Fibroblast of the conjunctiva (primary cell): ENCODE data around the gene UNC79.

Experiments used
- DNase-seq: peaks from one replicate; pipeline ENCODE4 v3.0.0-alpha.2; 2010; ENCODE audit warnings: low read depth

UNC79 gene

GRCh38 chr14:93708800-93709199 lies 278.1 kb downstream of the UNC79 start:
- no peak for DNase-seq

- DNase-seq, result no peak
Measured at GRCh38 chr14:93709249-93709648, 278.5 kb downstream of the UNC79 start.

GRCh38 chr14:93712079-93712837 lies 281.5 kb downstream of the UNC79 start:
- DNase-seq, result no peak

- no peak for DNase-seq
Measured at GRCh38 chr14:93712838-93713724, 282.3 kb downstream of the UNC79 start.

DNA sequence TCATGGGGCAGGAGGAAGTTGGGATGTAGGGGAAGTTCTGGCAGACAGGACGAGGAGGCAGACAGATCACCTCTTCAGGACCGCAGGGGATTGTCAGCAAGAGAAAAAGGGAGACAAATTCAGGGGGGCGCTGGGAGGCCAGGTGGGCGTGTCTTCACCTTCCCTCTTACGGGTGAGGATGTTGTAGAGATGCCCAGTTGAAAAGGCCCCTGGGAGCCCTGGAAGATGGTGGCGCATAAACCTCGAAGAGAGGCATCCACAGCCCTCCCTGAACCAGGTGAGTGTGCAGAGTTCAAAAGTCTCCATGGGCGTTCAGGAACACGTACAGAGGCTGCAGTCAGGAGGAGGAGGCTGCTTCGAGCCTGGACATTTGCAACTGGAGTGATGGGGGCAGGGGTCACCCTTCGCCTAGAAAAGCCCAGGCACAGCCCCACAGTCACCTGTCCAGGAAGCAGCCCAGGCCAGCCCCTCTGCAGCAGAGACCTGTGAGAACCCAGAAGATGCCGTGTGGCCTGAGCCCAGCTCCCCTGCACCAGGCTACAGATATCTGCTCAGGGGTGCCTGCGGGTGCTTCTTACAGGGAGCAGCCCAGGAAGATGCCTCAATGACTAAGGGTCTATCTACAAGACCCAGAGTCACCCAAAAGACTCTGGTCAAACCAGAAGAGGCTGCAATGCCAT lies 283.1 kb downstream of the UNC79 start:
- DNase-seq, result no peak

DNA sequence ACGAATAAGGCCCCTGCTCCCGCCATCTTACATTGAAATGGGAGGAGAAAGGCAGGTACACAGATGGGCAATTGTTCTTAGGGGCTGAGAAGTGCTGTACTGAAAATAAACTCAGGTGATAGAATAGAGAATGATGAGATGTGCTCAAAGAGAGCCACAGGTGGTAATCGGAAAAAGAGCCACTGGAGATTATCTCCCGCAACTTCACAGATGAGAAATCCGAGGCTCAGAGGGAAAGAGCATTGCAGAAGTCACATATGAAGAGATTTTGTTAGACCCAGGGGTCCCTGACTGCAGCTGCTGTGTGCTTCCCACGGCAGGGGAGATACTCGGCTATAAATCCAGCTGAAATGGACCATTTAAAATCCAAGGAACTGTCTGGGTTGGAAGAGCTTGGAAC lies 283.9 kb downstream of the UNC79 start:
- no peak for DNase-seq

- DNase-seq, result no peak
Measured at GRCh38 chr14:93715279-93715927, 284.7 kb downstream of the UNC79 start.

DNA sequence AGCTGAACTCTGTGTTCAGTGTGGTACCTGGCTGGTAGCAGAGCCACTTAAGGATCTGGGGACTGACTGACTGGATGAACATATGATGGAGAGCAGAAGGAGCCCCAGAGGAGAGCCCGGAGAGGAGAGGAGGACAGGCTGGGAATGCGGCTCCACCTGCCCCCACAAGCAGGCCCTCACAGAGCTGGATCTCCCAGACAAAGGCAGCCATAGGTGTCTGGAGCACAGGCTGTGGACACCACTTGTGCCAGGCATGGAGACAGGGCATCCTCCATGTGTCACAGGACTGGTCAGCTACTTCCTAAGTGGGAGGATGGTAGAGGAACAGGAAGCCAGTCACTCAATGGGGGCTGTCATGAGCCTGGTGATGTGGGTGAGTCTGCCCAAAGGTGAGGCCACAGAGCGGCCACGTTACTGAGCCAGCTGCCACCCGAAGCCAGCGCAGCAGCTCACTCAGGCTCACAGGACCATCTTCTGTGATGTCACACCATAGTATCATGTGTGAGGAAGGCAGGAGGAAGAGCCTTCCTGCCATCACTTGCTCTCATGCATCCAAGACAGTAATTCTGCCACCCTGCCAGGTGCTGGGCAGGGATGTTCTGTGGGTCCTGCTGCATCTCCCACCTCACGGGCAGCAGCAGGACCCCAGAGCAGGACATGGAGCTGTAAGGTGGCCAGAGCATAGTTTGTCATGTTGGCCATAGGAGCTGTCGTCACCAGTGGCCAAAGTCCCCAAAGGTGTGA lies 285.4 kb downstream of the UNC79 start:
- DNase-seq, result no peak

- DNase-seq, result no peak
Measured at GRCh38 chr14:93716746-93717667, 286.3 kb downstream of the UNC79 start.

GRCh38 chr14:93717668-93718320 lies 287.1 kb downstream of the UNC79 start:
- DNase-seq, result no peak

GRCh38 chr14:93719256-93719655 lies 288.5 kb downstream of the UNC79 start:
- no peak for DNase-seq

- DNase-seq, result no peak
Measured at GRCh38 chr14:93720076-93720815, 289.5 kb downstream of the UNC79 start.

GRCh38 chr14:93720981-93721483 lies 290.3 kb downstream of the UNC79 start:
- no peak for DNase-seq

GRCh38 chr14:93723001-93723400 lies 292.3 kb downstream of the UNC79 start:
- DNase-seq, result no peak

GRCh38 chr14:93725002-93725582 lies 294.4 kb downstream of the UNC79 start:
- no peak for DNase-seq

- DNase-seq, result no peak
Measured at GRCh38 chr14:93725993-93726392, 295.3 kb downstream of the UNC79 start.

GRCh38 chr14:93727039-93727740 lies 296.5 kb downstream of the UNC79 start:
- no peak for DNase-seq
